GM21786 (cell line): ENCODE results near the gene TMC1.
A peak's percentile ranks its signal among the peaks of the same experiment; 100 is the strongest.

Experiments used
- ATAC-seq: cut with Tn5 transposase; IDR thresholded peaks from one replicate; pipeline ENCODE4 v1.9.1; 2021; ENCODE audit not compliant: unreplicated experiment

TMC1 gene

GRCh38 chr9:72600671-72601070 lies 79.3 kb downstream of the TMC1 start:
- ATAC-seq: no peak

GRCh38 chr9:72601615-72602014 lies 80.2 kb downstream of the TMC1 start:
- no peak for ATAC-seq

- no peak for ATAC-seq
Measured at GRCh38 chr9:72612449-72612848, 91.0 kb downstream of the TMC1 start.

DNA sequence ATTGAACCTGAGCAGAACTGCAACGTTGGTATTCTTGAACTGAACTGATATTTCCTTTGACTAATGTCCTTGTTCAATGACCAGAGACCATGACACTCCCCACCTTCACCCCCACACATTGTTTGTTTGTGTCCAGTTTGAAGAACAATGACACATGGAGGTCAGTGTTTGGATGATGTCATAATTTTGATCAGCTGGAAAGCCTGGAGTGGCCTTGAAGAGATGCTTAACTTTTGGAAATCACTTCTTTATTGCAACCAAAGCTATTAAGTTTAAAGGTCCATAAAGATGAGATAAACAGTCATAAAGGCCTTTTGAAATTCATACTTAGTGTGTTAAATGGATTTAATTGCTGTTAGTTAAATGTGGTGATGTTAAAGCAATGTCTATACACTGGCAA lies 92.7 kb downstream of the TMC1 start:
- no peak for ATAC-seq

GRCh38 chr9:72615931-72616330 lies 94.5 kb downstream of the TMC1 start:
- no peak for ATAC-seq

DNA sequence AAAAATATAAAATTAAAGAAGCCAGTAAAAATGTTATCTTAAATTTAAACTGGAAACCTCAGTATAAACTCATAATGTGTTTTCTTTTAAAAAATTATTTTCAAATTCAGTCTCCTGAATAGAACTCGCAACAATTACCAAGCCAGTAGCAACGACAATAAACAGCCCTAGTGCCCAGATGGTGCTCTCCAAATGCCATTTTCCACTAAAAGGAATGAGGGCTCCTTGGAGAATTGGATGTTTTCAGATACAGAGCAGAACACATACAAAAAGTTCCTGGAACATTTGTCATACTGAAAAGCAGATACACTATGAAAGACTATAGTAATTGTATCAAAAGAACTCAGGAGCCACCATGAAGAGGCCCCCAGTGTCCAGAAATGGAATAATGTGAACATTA lies 97.4 kb downstream of the TMC1 start:
- ATAC-seq: no peak

GRCh38 chr9:72622186-72622585 lies 100.8 kb downstream of the TMC1 start:
- ATAC-seq: no peak

- no peak for ATAC-seq
Measured at GRCh38 chr9:72623156-72623555, 101.7 kb downstream of the TMC1 start.

DNA sequence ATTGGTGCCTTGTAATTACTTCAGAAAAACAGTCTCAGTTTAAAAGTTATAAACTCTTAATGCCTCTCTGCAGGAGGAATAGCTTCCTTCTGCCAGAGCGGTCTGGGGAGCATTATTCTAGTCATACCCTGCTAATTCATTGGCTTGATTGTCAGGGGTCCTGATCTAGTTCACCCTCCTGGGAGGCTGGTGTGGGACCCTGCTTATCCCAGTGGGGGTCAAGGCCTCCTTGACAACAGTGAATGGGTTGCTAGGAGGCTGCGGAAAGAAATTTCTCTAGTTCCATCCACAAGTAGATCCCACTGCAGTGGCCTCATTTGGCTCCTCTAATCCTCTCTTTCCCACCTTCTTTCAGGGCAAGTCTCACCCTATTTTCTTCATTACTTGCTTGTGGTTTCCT lies 105.7 kb downstream of the TMC1 start:
- ATAC-seq: no peak

- ATAC-seq: no peak
Measured at GRCh38 chr9:72627956-72628540, 106.6 kb downstream of the TMC1 start.

- ATAC-seq: no peak
Measured at GRCh38 chr9:72633966-72634365, 112.6 kb downstream of the TMC1 start.

DNA sequence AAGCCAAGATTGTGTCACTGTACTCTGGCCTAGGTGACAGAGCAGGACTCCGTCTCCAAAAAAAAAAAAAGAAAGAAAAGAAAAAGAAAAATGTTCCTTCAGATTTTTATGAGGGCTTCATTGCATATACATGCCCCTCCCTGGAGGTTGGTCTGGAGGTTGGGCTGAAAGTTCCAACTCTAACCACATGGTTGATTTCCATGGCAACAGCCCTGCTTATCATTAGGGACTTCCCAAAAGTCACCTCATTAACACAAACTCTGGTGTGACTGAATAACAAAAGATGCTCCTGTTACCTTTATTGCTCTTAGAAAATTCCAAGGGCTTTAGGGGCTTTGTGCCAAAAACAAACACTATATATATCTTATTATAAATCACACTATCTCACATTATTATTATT lies 113.8 kb downstream of the TMC1 start:
- peak; percentile 86 for ATAC-seq

DNA sequence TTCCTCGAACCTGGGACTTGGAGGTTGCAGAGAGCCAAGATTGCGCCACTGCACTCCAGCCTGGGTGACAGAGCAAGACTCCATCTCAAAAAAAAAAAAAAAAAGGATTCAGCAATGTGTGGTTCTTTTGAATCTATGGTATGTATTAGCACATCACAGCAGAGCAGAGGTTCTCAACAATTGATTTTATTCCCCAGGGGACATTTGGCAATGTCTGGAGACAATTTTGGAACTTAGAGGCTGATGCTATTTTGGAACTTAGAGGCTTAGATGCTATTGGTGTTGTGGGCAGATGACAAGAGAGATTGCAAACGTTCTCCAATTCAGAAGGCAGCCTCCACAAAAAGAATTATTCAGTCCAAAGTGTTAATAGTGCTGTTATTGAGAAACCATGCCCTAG lies 115.2 kb downstream of the TMC1 start:
- ATAC-seq: no peak

- no peak for ATAC-seq
Measured at GRCh38 chr9:72643651-72644050, 122.2 kb downstream of the TMC1 start.

DNA sequence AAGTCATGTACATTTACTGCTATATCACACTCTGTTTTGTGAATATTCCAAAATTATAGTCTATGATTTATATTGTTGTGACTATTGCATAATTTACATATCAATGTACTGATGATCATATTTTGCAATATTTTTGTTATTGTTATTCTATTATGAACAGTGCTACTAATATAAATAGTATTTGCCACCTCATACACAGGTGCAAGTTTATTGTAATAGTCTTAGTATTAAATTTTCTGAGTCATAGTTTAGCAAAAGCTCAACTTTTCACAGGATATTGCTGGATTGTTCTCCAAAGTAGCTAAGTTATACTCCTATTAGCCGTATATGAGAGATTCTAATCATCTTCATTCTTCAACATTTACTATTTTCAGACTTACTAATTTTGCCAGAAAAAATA lies 124.7 kb downstream of the TMC1 start:
- no peak for ATAC-seq

GRCh38 chr9:72648324-72649126 lies 127.1 kb downstream of the TMC1 start:
- no peak for ATAC-seq

GRCh38 chr9:72649127-72649442 lies 127.7 kb downstream of the TMC1 start:
- no peak for ATAC-seq

- no peak for ATAC-seq
Measured at GRCh38 chr9:72650206-72650605, 128.8 kb downstream of the TMC1 start.

DNA sequence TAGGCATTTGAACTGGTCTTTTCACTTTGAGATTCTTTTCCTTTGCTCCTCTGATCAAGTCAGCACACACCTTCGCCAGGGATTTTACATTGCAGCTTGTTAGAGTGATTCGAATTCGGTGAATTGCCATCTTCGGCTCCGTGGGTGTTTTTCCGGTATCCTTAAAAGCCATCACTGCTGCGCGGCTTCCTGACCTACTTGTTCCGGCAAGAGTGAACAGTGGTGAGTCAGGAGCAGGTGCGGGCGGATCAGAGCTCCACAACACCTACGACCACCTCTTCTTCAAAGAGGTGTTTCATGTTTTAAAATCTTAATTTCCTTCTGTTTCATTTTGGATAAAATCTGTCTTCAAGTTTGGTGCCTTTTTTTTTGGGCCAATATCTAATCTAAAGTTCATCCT lies 134.6 kb downstream of the TMC1 start:
- ATAC-seq: no peak

GRCh38 chr9:72657023-72657422 lies 135.6 kb downstream of the TMC1 start:
- ATAC-seq: no peak

DNA sequence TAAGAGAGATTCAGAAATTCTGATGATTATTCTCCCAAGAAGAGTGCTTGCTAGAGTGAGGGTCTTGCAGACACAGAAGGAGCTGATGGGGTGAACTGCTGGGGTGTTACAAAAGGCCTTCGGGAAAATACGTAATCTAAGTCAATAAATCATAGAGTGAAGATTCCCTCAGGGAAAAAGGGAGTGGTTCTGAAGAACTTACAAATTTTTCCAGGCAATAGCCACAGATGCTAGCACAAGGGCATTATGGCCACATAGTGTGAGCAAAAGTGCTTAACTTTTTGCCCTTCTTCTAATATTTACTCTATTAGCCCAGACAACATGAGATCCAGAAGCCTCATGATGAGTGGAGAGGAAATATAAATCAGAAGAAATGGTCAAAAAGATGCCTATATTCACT lies 137.3 kb downstream of the TMC1 start:
- no peak for ATAC-seq

DNA sequence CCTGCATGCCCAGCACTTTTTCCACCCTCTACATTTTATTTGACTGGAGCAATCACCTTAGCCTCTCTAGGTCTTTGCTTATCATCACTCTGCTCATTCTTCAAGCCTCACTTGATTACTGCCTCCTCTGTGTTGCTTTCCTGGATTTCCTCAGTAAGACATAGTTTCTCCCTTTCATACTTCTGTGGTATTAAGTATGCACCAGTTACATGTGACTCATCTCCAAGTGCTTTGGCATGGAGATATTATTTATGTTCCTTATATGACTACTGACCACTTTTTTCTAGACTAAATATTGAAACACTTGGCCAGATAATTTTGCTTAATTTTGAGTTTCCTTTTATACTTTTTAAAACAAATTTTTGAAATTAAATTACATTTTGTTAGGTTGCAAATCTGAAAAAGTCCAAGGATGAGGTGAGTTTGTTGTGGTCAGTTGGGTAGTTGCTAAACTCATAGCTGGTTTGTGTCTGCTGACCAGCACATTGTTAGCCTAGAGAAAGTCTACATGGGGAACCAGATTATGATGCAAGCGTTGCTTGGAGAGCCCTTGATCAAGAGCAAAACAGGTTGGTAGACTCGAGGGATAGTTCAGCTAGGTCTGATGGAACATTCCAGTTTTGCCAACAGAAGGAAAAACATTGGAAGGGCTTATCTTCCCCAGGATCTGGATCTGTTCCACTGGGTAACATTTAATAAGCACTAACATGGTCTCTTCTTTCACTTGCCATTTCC lies 140.2 kb downstream of the TMC1 start:
- no peak for ATAC-seq
